GM18499 (cell line): ENCODE measurements around the gene PACRG.
"Not testable (repeated sequence)": the region's sequence is repeated elsewhere in the genome, so short reads cannot be mapped to it uniquely, and the experiment has no call there.

Experiments
- ATAC-seq: cut with Tn5 transposase; IDR thresholded peaks from one replicate; pipeline ENCODE4 v1.9.1; 2021; ENCODE audit warnings: moderate number of reproducible peaks; ENCODE audit not compliant: insufficient read depth, unreplicated experiment

The PACRG gene

GRCh38 chr6:163316866-163317495 lies 589.2 kb downstream of the PACRG start:
- ATAC-seq: not testable (repeated sequence)

DNA sequence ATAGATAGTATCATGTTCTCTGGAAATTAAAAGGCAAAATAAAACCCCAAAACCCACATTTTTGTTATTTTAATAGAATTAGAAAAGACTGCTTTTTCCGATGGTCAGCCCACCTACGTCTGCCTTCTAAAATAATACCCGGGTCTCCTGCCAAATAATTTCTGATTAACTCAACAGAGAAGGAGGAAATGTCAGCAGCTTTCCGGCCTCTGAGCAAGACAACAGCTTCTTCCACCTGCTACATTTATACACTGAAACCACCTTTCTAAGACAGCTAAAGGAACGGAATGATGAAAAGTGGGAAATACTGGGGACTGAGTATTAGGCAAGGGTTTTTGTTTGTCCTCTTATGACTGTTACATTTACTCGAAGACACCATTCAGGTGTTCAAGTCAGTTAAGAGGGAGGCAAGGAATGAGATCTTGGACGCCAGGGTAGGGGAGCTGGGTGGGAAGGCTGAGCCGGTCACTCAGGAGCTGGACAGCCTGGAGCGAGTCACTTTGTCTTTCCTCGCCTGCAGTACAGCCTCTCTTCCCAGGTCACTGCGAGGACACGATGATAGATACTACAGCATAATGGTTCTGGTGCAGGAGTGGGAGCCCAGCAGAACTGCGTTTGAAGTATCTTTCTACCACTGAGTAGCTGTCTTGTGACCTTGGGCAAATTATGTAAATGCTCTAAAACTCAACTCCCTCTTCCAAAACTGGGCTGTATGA lies 590.5 kb downstream of the PACRG start:
- no peak for ATAC-seq

DNA sequence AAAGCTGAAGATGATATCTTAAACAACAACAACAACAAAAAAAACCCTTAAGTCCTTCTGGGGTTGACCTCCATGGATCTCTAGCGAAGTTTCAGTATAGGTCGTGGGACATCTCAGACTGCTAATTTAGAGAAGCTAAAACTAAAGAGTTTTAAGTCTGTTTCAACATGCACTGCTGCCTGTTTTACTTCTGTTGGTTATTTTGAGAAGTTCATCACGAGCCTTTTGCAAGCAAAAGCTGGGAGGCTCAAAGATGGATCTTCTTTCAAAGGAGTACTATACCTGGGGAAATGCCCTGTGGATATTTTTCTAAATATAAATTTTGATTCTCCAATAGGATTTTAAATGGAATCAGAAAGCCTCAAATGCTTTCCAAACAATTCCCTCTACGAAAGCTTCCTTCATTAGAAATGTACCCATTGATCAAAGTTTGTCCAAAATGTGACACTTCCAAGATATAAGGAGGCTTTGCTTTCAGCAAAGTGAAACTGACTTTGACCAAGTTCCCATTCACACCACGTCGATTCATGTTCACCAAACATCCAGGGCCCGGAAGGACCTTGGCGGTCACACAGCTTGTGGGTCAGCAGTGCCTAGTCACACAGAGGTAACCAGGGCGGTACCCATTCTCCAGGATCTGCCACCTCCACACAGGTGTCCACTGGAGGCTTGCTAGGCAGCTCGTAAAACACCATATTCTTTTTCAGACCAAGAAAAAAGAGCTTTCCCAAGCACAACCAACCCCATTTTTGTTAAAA lies 592.0 kb downstream of the PACRG start:
- no peak for ATAC-seq

- no peak for ATAC-seq
Observed at GRCh38 chr6:163320402-163320801, 592.6 kb downstream of the PACRG start.

- no peak for ATAC-seq
Observed at GRCh38 chr6:163320804-163321203, 593.0 kb downstream of the PACRG start.

DNA sequence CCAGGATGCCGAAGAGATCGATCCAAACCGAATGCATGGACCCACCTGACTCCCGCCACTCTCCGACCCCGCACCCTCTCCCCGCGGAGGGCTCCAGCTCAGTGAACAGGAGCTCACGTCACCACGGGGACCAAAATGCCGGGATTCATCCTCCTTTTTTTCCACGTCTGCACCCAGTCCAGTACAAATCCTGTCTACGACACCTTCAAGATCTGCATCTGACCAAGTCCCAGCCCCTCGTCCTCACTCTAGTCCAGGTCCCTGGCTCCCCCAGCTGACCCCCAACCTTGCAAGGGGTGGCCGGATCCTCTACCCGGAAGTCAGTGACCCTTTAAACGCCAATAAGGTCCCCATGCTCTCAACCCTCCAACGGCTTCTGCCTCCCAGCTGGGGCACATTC lies 593.9 kb downstream of the PACRG start:
- no peak for ATAC-seq

DNA sequence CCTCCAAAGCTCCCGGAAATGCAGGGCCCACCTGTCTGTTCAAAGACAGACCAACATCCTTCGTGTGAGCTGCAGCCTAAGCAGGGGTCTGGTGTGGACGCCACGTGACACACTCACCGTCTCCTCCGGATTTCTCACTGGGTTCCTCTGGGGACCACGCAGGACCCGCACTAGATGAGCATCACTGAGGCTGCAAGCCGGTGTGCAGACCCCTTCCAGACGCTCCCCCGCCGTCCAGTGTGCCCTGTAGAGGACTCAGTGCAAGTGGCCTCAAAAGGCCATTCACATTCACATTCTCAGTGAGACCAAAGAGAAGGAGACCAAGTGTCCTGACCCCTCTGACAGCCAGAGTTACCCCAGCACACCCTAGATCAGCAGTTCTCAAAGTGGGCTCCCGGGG lies 595.5 kb downstream of the PACRG start:
- no peak for ATAC-seq

DNA sequence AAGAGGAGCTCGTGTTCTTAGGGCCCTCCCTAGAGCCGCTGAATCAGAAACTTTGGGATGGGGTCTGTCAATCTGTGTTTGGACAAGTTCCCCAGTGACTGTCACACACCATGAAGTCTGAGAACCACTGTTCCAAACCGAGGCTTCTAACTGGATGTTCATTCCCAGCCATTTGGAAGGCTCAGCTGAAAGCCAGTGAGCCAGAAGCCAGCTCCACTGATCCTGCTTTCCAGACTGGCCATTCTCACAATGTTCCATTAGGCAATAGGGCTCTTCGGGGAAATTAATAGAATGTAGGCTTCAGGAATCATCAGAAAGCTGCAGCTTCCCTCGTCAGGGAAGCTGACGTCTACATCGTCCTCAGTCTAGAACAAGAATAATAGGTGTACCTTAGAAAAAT lies 595.9 kb downstream of the PACRG start:
- no peak for ATAC-seq

DNA sequence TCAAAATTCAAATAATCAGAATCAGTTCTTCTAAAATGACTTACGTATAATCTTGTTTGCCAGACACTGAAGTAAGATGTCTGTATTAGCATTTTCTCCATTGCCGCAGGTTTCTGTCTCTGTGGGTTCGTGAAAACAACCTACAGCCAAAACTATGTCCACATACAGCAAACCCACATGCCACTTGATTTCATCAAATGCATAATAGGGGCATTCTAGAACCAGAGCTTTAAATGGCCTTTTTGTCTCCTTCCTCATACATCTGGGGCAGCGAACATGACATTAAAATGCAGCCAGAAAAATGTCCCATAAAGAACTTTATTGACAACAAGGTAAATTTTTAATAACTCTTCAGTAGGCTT lies 596.5 kb downstream of the PACRG start:
- no peak for ATAC-seq

GRCh38 chr6:163324688-163325389 lies 597.1 kb downstream of the PACRG start:
- no peak for ATAC-seq

DNA sequence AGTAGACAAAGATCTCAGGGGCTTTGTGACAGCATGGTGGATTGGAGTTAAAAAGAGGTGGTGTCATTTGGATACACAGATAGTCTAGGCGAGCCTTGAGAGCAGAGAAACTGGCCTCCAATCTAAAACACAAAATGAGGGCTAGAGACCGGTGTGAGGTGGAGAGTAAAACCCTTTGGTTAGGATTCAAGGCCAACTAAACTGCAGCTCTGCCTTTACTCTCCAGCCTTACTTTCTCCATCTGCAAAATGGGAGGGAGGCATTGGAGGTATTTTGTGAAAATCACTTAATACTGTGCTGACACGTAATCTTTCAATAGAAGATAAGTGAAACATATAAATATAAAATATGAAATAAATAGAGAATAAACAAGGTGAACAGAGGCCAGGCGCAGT lies 597.6 kb downstream of the PACRG start:
- ATAC-seq: no peak

DNA sequence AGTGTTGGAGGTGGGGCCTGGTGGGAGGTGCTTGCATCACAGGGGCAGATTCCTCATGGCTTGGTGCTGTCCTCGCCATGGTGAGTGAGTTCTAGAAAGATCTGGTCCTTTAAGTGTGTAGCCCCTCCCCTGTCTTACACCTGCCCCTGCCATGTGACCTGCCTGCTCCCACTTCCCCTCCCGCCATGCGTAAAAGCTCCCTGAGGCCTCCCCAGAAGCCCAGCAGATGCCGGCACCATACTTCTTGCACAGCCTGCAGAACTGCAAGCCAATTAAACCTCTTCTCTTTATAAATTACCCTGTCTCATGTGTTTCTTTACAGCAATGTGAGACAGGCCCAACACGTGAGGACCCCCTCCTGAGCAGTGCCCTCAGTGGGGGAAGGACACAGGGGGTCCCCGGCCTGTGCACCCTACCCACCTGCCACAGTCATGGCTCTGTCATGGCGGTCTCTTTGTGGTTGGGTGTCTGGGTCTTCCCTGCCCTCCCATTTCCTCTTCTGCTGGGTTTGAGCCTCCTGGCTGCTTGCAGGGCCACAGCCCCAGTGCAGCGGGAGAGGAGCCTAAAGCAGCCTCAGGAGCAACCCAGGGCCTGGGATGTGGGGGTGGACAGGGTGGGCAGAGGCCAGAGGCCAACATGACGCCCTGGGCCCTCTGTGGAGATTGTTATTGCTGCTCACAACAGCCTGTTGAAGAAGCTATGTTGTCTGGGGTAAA lies 599.5 kb downstream of the PACRG start:
- no peak for ATAC-seq

DNA sequence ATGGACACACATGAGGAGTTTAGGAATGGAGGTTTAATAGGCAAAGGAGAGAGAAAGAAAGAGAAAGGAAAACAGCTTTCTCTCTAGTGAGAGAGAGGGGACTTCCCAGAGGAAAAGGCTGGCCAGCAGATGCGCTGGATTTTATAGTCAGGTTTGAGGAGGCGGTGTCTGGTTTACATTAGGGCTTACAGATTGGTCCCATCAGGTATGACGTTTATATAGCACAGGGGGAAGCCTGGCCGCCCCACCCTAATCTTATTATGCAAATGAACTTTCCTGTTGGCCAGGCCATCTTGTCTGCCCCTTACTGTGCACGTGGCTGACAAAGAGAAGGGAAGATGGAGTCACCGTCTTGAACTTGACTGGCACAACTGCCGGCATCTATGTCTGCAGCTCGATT lies 600.1 kb downstream of the PACRG start:
- no peak for ATAC-seq

DNA sequence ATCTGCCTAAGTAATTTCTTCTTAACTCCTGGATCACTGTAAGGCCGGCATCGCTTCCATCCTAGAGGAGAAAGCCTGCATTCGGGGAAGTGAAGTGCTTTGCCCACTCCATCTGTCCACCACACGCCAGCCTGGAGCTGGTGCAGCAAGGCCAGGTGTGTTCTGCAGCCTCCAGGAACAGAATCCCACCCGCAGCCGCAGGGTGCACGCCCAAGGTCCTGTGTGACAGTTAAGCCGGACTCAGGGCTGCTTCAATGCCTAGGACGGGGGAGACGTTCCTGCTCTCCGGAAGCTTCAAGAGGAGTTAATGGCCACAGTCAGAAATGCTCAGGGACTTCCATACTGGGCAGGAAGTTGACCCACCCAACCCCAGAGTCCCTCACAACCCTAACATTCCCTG lies 600.6 kb downstream of the PACRG start:
- no peak for ATAC-seq

DNA sequence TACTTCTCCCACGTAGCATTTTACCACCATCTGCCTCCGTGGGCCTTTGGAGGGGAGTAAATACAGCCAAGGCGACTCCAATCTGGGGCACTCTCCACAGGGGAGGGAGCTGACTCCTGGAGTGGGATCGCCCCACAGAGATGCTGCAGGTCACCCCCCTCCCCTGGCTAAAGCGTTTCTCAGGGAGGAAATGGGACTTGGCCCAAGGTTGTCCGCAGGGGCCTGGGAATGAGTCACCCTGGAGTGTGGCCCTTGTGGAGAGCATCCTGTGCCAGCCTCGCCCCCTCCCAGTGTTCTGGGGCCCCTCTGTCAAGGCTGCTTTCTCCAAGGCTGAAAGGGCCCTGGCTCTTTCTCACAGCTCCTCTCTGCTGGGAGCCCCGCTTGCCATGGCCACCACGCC lies 602.2 kb downstream of the PACRG start:
- ATAC-seq: no peak

DNA sequence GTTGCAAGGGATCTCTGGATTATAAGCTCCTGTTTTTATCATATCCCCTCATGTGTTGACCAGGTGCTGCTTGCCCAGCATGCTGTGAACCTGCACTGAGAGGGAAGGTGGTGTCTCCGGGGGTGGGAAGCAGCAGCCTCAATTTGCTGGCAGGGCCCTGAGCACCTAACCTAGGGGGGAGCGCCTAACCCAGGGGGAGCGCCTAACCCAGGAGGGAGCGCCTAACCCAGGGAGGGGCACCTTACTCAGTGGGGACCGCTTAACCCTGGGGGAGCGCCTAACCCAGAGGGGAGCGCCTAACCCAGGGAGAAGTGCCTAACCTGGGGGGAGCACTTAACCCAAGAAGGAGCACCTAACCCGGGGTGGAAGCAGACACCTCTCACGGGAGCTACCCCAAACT lies 603.5 kb downstream of the PACRG start:
- ATAC-seq: no peak

DNA sequence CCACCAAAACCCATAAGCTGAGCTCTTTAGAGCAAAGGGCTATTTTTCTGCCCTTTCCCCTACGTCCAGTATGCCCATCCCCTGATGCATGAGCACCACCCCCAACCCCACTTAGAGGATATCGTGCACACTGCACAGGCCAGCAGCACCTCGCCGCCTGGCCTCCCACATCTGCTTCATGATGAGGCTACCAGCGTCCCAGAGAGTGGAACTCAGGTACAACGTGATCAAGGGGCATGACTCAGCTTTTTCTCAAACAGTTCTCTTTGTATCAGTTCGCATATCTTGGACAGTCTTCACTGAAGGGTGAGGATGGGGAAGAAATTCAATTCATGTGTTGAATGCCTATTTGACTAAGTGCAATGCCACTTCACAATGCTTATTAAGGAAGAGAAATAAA lies 604.8 kb downstream of the PACRG start:
- ATAC-seq: no peak

DNA sequence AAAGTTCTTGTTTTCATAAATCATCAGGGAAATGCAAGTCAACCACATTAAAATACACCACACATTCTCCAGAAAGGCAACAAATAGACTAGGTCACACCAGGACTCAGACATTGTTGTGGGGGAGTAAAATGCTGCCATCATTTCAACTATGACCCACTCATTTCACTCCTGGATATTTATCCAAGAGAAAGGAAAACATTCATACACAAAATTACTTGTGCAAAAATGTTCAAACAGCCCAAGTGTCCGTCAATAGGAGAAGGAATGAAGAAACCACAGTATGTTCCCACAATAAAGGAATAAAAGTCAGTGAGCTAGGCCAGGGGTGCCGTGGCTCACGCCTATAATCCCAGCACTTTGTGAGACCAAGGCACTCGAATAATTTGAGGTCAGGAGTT lies 605.3 kb downstream of the PACRG start:
- no peak for ATAC-seq

- no peak for ATAC-seq
Observed at GRCh38 chr6:163333701-163334663, 606.2 kb downstream of the PACRG start.
